ENCODE results near the gene AMMECR1.

DNA sequence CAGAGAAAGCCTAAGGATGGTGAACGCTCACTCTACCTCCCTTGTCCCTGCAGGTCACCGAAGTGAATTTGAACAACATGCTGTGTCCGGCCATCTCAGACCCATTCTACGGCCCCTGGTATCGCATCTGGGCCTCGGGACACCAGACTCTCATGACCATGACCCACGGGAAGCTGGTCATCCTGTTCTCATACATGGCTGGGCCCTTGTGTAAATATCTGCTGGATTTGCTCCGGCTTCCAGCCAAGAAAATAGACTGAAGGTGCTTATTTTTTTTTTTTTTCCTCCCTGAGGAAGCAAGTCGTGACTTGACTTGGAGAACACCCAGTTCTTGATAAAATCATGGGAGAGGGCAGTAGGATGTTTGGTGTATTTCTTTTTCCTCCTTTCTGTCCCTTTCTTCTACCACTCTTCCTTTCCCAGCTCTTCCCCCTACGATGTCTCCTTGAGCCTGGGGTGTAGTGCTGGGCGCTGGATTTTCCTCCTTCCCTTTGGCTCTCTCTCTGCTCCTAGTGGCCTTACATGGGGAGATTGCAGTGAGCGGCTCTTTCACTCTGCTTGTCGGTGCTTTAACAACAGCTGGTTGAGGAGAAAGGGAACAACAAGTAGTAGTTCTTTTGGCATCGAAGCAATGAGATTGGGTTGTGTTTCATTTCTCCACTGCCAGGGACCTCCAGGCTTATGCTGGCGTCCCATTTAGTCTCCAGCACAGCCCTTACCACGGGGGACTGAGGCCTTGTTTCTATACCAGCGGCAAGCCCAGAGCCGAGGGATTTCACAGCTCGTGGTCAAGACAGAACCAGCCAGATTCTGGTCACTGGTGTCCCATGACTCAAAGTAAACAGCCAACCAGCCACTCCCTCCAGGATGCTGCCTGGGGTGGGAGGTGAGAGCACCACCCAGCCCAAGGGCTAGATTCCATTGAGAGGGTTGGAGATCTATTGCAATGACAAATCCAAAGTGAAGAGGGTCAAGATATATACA is 144.4 kb downstream of the AMMECR1 start:
- TF ChIP-seq, protein P1, sequence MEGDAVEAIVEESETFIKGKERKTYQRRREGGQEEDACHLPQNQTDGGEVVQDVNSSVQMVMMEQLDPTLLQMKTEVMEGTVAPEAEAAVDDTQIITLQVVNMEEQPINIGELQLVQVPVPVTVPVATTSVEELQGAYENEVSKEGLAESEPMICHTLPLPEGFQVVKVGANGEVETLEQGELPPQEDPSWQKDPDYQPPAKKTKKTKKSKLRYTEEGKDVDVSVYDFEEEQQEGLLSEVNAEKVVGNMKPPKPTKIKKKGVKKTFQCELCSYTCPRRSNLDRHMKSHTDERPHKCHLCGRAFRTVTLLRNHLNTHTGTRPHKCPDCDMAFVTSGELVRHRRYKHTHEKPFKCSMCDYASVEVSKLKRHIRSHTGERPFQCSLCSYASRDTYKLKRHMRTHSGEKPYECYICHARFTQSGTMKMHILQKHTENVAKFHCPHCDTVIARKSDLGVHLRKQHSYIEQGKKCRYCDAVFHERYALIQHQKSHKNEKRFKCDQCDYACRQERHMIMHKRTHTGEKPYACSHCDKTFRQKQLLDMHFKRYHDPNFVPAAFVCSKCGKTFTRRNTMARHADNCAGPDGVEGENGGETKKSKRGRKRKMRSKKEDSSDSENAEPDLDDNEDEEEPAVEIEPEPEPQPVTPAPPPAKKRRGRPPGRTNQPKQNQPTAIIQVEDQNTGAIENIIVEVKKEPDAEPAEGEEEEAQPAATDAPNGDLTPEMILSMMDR (IDR thresholded peaks at IDR 0.05): no peak
- TF ChIP-seq POLR2A (IDR thresholded peaks at IDR 0.05) (no peak), POLR2AphosphoS5 (IDR thresholded peaks at IDR 0.05) (peak; percentile 52)

Measured in prostate gland (tissue), 2 donors.